H9 (cell line): Measurements from ENCODE around the gene TRAPPC4. TPM values are rescaled to one million over a fixed set of nuclear protein-coding genes. Genes with fewer than 3 reads are reported as not detected.
"Not testable (repeated sequence)": the region's sequence is repeated elsewhere in the genome, so short reads cannot be mapped to it uniquely, and the experiment has no call there.

Source experiments
- DNase-seq: peaks from one replicate; pipeline ENCODE4 v3.0.0-alpha.2; 2017
- H2AFZ ChIP-seq: one replicate; pipeline ENCODE4 v1.6.1; 2013; ENCODE audit warnings: mild to moderate bottlenecking, low read length, control low read depth, moderate library complexity
- H2AK5ac ChIP-seq: 2 replicates; pipeline ENCODE4 v1.6.1; 2013; ENCODE audit warnings: low read length, control low read depth, mixed read lengths; ENCODE audit not compliant: insufficient read length
- H2BK120ac ChIP-seq: one replicate; pipeline ENCODE4 v1.6.1; 2013; ENCODE audit warnings: low read depth, mild to moderate bottlenecking, low read length, control low read depth, inconsistent platforms; ENCODE audit not compliant: poor library complexity, severe bottlenecking
- H2BK12ac ChIP-seq: 2 replicates; pipeline ENCODE4 v1.6.1; 2013; ENCODE audit warnings: low read length, control low read depth, mixed read lengths, low read depth; ENCODE audit not compliant: insufficient read length
- H2BK15ac ChIP-seq: 2 replicates; pipeline ENCODE4 v1.6.1; 2013; ENCODE audit warnings: low read depth, low read length, control low read depth
- H2BK20ac ChIP-seq: one replicate; pipeline ENCODE4 v1.6.1; 2013; ENCODE audit warnings: low read depth, mild to moderate bottlenecking, low read length, control low read depth, inconsistent platforms; ENCODE audit not compliant: poor library complexity, severe bottlenecking
- H2BK5ac ChIP-seq: 2 replicates; pipeline ENCODE4 v1.6.1; 2013; ENCODE audit warnings: low read length, control low read depth, mixed read lengths; ENCODE audit not compliant: insufficient read length
- H3K14ac ChIP-seq: 2 replicates; pipeline ENCODE4 v1.6.1; 2013; ENCODE audit warnings: low read length, control low read depth; ENCODE audit not compliant: insufficient read depth
- H3K18ac ChIP-seq: 2 replicates; pipeline ENCODE4 v1.6.1; 2013; ENCODE audit warnings: low read depth, mild to moderate bottlenecking, mixed read lengths, low read length, control low read depth; ENCODE audit not compliant: insufficient read length
- H3K23ac ChIP-seq: 2 replicates; pipeline ENCODE4 v1.6.1; 2013; ENCODE audit warnings: low read length, control low read depth, mixed read lengths, low read depth; ENCODE audit not compliant: insufficient read length
- H3K23me2 ChIP-seq: 2 replicates; pipeline ENCODE4 v1.6.1; 2013; ENCODE audit warnings: low read depth, mild to moderate bottlenecking, mixed read lengths, low read length, control low read depth; ENCODE audit not compliant: insufficient read length, poor library complexity, severe bottlenecking
- H3K27ac ChIP-seq: 2 replicates; pipeline ENCODE4 v1.5.1; 2013; ENCODE audit warnings: low read length, control low read depth, mixed read lengths, low read depth; ENCODE audit not compliant: insufficient read length
- H3K27me3 ChIP-seq: 2 replicates; pipeline ENCODE4 v1.6.1; 2013; ENCODE audit warnings: low read length, control low read depth, inconsistent platforms; ENCODE audit not compliant: insufficient read depth
- H3K4ac ChIP-seq: 2 replicates; pipeline ENCODE4 v1.6.1; 2013; ENCODE audit warnings: low read depth, mild to moderate bottlenecking, control low read depth, inconsistent platforms, low read length, moderate library complexity
- H3K4me1 ChIP-seq: 2 replicates; pipeline ENCODE4 v1.6.1; 2013; ENCODE audit warnings: low read length, control low read depth, inconsistent platforms; ENCODE audit not compliant: insufficient read depth
- H3K4me2 ChIP-seq: 2 replicates; pipeline ENCODE4 v1.6.1; 2013; ENCODE audit warnings: low read length, control low read depth, mixed read lengths; ENCODE audit not compliant: insufficient read length, insufficient read depth
- H3K56ac ChIP-seq: 2 replicates; pipeline ENCODE4 v1.6.1; 2013; ENCODE audit warnings: low read depth, mild to moderate bottlenecking, mixed read lengths, low read length, control low read depth; ENCODE audit not compliant: insufficient read length
- H3K79me1 ChIP-seq: 2 replicates; pipeline ENCODE4 v1.6.1; 2013; ENCODE audit warnings: low read depth, mild to moderate bottlenecking, moderate library complexity, low read length, control low read depth, inconsistent platforms; ENCODE audit not compliant: insufficient read depth, poor library complexity, severe bottlenecking
- H3K79me2 ChIP-seq: 2 replicates; pipeline ENCODE4 v1.6.1; 2013; ENCODE audit warnings: low read length, control low read depth, inconsistent platforms; ENCODE audit not compliant: insufficient read depth
- H3K9ac ChIP-seq: 2 replicates; pipeline ENCODE4 v1.6.1; 2013; ENCODE audit warnings: low read length, control low read depth, mixed read lengths; ENCODE audit not compliant: insufficient read length; ENCODE audit errors: extremely low read depth
- H3K9me3 ChIP-seq: one replicate; pipeline ENCODE4 v1.6.1; 2013; ENCODE audit warnings: low read depth, low read length, inconsistent platforms; ENCODE audit not compliant: control insufficient read depth
- H3T11ph ChIP-seq: one replicate; pipeline ENCODE4 v1.6.1; 2013; ENCODE audit warnings: mild to moderate bottlenecking, low read length, control low read depth, inconsistent platforms
- H4K20me1 ChIP-seq: one replicate; pipeline ENCODE4 v1.6.1; 2013; ENCODE audit not compliant: control insufficient read depth, insufficient read length, insufficient read depth
- H4K5ac ChIP-seq: 2 replicates; pipeline ENCODE4 v1.6.1; 2013; ENCODE audit warnings: low read depth, mild to moderate bottlenecking, mixed read lengths, low read length, control low read depth; ENCODE audit not compliant: insufficient read length
- H4K8ac ChIP-seq: replicated peaks from 2 replicates; pipeline ENCODE4 v1.6.1; 2013; ENCODE audit warnings: low read length, control low read depth, mixed read lengths, low read depth; ENCODE audit not compliant: insufficient read length
- H4K91ac ChIP-seq: 2 replicates; pipeline ENCODE4 v1.6.1; 2013; ENCODE audit warnings: low read depth, mild to moderate bottlenecking, moderate library complexity, mixed read lengths, low read length, control low read depth; ENCODE audit not compliant: insufficient read length
- H3K27ac Mint-ChIP-seq, 3 experiments: 2 replicates in 2 of 3; 3 replicates in 1 of 3; pipeline ENCODE4 v1.8.0; 2020 to 2021; ENCODE audit warnings: mixed read lengths in 3 of 3, mild to moderate bottlenecking in 1 of 3, moderate library complexity in 1 of 3
- H3K27me3 Mint-ChIP-seq: 2 replicates; pipeline ENCODE4 v1.8.0; 2021; ENCODE audit warnings: low read depth, mild to moderate bottlenecking, moderate library complexity, mixed read lengths
- H3K36me3 Mint-ChIP-seq, 3 experiments: 2 replicates in 2 of 3; 3 replicates in 1 of 3; pipeline ENCODE4 v1.8.0; 2020 to 2021; ENCODE audit warnings: low read depth in 3 of 3, mixed read lengths in 3 of 3; ENCODE audit not compliant: insufficient read depth in 1 of 3
- H3K4me1 Mint-ChIP-seq, 2 experiments: 2 replicates each; pipeline ENCODE4 v1.8.0; 2020; ENCODE audit warnings: mixed read lengths in 2 of 2
- H3K4me3 Mint-ChIP-seq, 2 experiments: 2 replicates in 1 of 2; 3 replicates in 1 of 2; pipeline ENCODE4 v1.8.0; 2020 to 2021; ENCODE audit warnings: mild to moderate bottlenecking in 2 of 2, mixed read lengths in 2 of 2, moderate library complexity in 1 of 2
- H3K9me3 Mint-ChIP-seq, 2 experiments: 2 replicates in 1 of 2; 3 replicates in 1 of 2; pipeline ENCODE4 v1.8.0; 2020; ENCODE audit warnings: mild to moderate bottlenecking in 2 of 2, mixed read lengths in 2 of 2, moderate library complexity in 1 of 2
- CTCF ChIP-seq: fragments of 200-600 bp; sonication (generic); conservative IDR thresholded peaks from 3 replicates; pipeline ENCODE4 v1.8.0; 2021; ENCODE audit warnings: antibody characterized with exemption, mild to moderate bottlenecking
- whole genome bisulfite sequencing: extraction: QIAGEN DNeasy Blood & Tissue Kit; methylation state at CpG from one replicate; pipeline ENCODE4 v1.1.7; 2013; ENCODE audit warnings: missing lambda C conversion rate, low lambda C conversion rate, mixed read lengths; ENCODE audit not compliant: insufficient read length; ENCODE audit errors: extremely low coverage; 5-methylcytosine and 5-hydroxymethylcytosine counted together
- total RNA-seq: library from RNA; stranded (reverse); gene quantifications from 2 replicates; pipeline ENCODE4 v1.2.1, GENCODE V29; 2021

Gene TRAPPC4
- total RNA-seq, 1 experiment from 2014 or later, result 82.8 TPM

DNA sequence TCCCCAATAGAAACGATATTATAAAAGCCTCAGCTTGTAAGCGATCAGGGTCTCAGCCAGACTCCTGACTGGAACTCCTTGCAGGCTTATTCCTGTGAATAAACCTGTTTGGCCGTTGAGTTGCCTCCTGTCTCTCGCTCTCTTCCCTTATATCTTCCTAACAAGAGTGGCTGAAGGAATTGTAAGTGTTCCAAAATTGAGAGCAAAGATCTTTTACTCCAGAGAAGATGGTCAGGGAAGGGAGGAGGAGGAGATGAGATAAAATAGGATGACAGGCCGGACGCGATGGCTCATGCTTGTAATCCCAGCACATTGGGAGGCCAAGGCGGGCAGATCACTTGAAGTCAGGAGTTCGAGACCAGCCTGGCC lies 13.3 kb downstream of the TRAPPC4 start:
- Histone ChIP-seq H3K79me1 (peaks cover 3% of the 10 kb centered on the region), H3K9ac (no peak overlapping the region), H2BK5ac (no peak overlapping the region), H4K20me1 (no peaks in the 10 kb centered on the region), H2BK20ac (no peak overlapping the region), H3K56ac (no peak overlapping the region), H2BK15ac (no peak overlapping the region), H4K5ac (no peak overlapping the region), H3T11ph (no peak overlapping the region), H3K79me2 (no peaks in the 10 kb centered on the region), H3K9me3 (no peaks in the 10 kb centered on the region), H3K27ac (no peak overlapping the region), H4K8ac (no peak overlapping the region), H3K18ac (no peak overlapping the region), H2BK12ac (no peak overlapping the region), H3K4ac (no peak overlapping the region), H3K23me2 (peaks cover 14% of the 10 kb centered on the region), H3K14ac (no peak overlapping the region), H2AFZ (no peak overlapping the region), H2AK5ac (no peak overlapping the region), H3K23ac (no peak overlapping the region), H4K91ac (no peak overlapping the region), H3K4me2 (no peak overlapping the region), H3K27me3 (no peaks in the 10 kb centered on the region), H2BK120ac (no peak overlapping the region), H3K4me1 (peaks cover 8% of the 10 kb centered on the region; the same call in 1 of the 2 replicates)
- TF ChIP-seq CTCF, result no peak
- no peaks in the 10 kb centered on the region; the same call in 1 of the 2 replicates for H3K27me3 Mint-ChIP-seq
- H3K4me1 Mint-ChIP-seq, result peaks cover 18 to 20% of the 10 kb centered on the region in 2 experiments
- DNase-seq, result no peak
- no peak overlapping the region for H3K4me3 Mint-ChIP-seq
- no peak overlapping the region for H3K27ac Mint-ChIP-seq
- H3K9me3 Mint-ChIP-seq, result no peaks in the 10 kb centered on the region
- peaks cover 17 to 23% (median 23%) of the 10 kb centered on the region in 3 experiments for H3K36me3 Mint-ChIP-seq
- no CpG with 5 or more reads among the region's 9 CpGs for WGBS

DNA sequence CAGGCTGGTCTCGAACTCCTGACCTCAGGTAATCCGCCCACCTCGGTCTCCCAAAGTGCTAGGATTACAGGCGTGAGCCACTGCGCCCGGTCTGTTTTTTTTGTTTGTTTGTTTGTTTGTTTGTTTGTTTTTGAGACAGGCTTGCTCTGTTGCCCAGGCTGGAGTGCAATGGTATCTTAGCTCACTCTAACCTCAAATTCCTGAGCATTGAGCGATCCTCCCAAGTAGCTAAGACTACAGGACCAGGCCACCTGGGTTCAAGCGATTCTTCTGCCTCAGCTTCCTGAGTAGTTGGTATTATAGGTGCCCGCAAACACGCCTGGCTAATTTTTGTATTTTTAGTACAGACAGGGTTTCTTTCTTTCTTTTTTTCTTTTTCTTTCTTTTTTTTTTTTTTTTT lies 14.9 kb downstream of the TRAPPC4 start:
- H3K4me3 Mint-ChIP-seq, H3K9me3 ChIP-seq, H3T11ph ChIP-seq, H3K4me2 ChIP-seq, H3K4me1 ChIP-seq, H3K79me2 ChIP-seq, H2BK12ac ChIP-seq, H3K23ac ChIP-seq, H3K27me3 ChIP-seq, H3K18ac ChIP-seq, H3K9me3 Mint-ChIP-seq, H2AFZ ChIP-seq, H2BK5ac ChIP-seq, H3K79me1 ChIP-seq, H3K4ac ChIP-seq, H4K5ac ChIP-seq, H2BK15ac ChIP-seq, DNase-seq, H2BK120ac ChIP-seq, H3K36me3 Mint-ChIP-seq, H3K27me3 Mint-ChIP-seq, H4K91ac ChIP-seq, H4K20me1 ChIP-seq, H3K56ac ChIP-seq, H2BK20ac ChIP-seq, H3K14ac ChIP-seq, H3K27ac ChIP-seq, H3K9ac ChIP-seq, H3K27ac Mint-ChIP-seq, H2AK5ac ChIP-seq, H4K8ac ChIP-seq: not testable (repeated sequence)
- peaks cover 15% of the 10 kb centered on the region in 2 experiments for H3K4me1 Mint-ChIP-seq
- WGBS, result no CpG with 5 or more reads among the region's 10 CpGs
- peaks cover 14% of the 10 kb centered on the region for H3K23me2 ChIP-seq
